DMS79 (cell line): ENCODE data around the gene NOD2.

Experiments
- DNase-seq: peaks from one replicate; lab custom pipeline; 2025; lab: John Stamatoyannopoulos, UW

NOD2 gene

DNA sequence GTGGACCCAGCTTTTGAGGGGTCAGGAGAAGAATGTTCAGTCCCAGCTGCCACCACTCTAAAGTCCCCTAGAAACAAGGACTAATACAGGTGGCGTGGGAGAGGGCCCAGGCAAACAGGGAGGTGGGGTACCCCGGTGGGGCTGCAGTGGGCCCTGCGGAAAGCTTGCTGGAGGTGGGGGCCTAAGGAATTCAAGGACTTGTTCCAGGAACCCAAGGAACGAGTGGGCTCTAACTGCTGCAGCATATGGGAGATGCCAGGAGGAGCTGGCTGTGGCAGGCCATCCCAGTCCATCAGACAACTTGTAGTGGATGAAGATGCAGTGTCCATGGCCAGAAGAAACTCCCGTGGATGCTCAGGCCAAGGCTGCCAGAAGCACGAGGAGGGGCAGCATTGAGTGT lies 22.9 kb upstream of the NOD2 start:
- DNase-seq: no peak

DNA sequence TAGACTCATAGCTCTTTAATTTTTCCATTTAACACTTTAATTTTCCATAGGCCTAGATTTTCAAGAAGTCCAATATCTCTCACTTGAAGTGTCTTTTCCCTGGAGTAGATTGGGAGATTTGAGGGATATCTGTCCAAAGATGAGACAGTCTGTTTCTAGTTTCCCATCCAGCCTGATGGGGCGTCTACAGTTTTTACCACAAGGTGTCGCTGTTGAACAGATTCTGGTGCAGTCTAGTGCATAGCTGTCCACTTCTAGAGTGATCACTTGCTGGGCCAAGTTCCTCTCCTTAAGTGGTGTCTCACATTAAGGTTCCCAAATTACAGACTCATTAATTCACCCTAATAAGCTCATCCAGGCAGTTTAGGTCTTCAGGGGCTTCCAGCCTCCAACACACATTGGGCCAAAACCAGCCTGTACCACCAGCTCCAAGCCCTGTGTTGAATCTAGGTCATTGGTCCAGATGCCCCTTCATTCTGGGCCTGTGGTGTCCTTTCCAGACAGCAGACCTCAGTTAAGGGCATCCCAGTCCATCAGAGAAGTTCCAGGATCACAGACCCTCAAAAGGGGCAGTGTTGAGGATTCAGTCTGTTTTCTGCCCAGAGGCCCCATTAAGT lies 21.7 kb upstream of the NOD2 start:
- DNase-seq: no peak

- no peak for DNase-seq
Measured at GRCh38 chr16:50673496-50674275, 19.7 kb upstream of the NOD2 start.

- DNase-seq: no peak
Measured at GRCh38 chr16:50674831-50675230, 18.6 kb upstream of the NOD2 start.

GRCh38 chr16:50675686-50676610 lies 17.5 kb upstream of the NOD2 start:
- no peak for DNase-seq

- no peak for DNase-seq
Measured at GRCh38 chr16:50676684-50677225, 16.7 kb upstream of the NOD2 start.

GRCh38 chr16:50677351-50677750 lies 16.1 kb upstream of the NOD2 start:
- no peak for DNase-seq

- no peak for DNase-seq
Measured at GRCh38 chr16:50678531-50678930, 14.9 kb upstream of the NOD2 start.

DNA sequence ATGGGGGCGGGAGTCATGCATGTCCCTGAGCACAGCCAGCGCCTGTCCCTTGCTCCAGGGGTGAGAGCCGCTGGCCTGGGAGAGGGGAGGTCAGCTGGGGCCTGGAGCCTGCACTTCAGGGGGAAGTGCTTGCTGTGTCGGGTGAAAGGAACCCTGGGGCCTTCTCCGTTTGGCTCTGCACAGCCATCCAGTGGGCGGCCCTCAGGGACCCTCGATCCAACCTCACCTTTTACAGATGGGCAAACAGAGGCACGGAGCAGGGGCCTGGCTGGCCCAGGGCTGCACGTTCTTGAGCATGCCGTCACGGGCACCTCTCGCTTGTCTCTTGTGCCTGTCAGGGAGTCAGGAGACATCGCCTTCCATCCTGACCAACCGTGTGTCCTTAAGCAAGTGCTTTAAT lies 14.1 kb upstream of the NOD2 start:
- no peak for DNase-seq

DNA sequence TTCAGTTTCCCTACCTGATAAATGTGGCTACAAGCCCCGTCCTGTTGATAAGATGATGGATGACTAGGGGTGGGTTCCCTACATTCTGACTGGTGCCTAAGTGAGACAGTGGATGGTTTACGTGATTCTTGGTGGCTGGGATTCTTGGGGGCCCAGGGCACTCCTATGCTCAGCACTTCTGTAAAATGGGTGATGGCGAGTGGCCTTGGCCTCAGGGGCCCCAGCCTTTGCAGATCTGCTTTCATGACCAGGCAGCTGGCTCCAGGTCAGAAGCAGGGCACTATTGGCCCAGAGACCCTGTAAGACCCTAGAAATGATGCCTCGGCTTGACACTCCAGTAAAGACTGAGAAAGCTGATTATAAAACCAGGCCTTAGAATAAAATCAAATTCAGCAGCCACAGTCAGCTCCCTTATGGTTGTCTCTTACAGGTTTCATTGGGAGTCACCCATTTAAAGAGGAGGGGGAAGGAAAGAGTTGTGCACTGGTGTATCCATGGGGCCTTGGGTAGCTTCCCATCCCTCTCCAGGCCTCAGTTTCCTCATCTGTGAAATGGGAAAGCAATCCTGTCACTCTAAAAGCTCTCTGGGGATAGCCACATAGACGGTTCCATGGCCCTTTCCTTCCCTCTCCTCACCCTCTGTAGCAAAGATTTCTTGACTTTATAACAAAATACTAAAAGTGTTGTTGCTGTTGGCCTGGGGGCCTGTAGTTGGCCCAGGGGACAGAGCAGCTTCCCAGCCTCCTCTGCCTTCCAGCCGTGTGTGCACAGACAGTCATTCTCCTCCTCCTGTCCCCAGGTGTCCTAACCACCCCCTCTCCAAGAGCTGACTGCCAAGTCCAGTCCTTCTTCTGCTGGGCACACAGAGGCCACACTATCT lies 13.5 kb upstream of the NOD2 start:
- no peak for DNase-seq

- no peak for DNase-seq
Measured at GRCh38 chr16:50680556-50680893, 12.9 kb upstream of the NOD2 start.

DNA sequence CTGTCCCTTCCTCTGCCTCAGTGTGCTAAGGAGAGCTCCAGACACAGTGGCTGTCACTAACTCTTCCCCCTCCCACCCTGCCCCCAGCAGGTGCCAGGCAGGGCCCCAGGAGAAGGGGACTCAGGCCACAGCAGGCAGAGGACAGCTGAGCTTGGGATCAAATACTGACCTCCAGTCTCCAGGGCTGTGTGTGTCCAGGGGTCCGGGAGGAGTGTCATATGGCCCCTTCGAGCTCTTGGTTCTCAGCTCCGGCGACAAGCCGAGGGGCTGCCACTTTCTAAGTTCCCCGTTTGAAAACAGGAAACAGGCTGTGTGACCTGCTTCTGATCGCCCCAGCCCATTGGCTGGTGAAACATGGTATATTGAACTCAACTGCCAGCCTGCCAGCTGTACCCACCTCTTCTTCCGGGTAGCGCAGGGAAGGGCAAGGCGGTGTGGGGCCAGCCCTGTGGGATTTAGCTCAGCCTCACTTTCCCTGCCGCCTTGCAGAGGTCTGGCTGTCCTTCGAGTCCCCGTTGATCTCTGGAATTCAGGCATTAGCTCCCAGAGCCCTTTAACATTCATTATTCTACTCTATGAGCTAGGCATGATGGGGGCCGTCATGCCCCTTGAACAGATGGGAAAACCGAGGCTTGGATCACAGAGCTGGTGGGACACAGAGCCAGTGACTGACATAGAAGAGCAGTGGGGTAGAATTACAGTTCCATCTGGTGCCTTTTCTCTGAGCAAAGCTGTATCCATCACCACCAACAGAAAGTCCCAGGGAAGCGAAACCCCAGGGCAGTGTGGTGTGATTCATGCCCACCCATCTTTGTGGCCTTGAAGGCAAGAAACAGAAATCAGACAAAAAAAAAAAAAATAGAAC lies 12.2 kb upstream of the NOD2 start, which contains the start of gene SNX20:
TSS of gene SNX20 (minus strand) at position 292 of the 865 bp plus-strand sequence. CDS start 3,786 bp downstream, outside the sequence.
- no peak for DNase-seq

GRCh38 chr16:50683689-50684374 lies 9.6 kb upstream of the NOD2 start:
- DNase-seq: no peak

DNA sequence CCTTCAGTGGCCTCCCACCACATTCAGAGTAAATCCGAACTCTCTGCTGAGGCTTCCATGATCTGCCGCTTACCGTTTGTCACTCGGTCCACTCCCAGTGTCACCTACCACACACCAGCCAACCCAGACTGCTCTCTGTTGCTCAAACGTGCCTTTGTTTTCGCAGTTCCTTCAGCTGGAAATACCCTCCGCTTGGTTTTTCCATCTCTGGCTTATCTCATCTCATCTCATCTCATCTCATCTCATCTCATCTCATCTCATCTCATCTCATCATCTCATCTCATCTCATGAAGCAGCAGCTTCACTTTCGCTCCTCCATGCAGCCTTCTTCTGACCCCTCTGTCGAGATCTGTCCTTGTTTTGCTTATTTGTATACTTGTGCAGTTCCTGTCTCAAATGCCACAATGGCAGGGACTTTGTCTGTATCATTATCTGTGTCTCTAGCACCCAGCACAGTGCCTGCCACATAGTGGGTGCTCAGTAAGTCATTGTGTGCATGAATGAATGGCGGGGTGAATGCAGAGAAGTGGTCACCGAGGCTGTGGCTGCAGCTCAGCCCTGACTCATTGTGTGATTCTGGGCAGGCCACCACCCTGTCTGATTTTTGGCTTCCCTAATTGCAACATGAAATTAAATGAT lies 8.5 kb upstream of the NOD2 start:
- no peak for DNase-seq

GRCh38 chr16:50685462-50686063 lies 7.8 kb upstream of the NOD2 start:
- DNase-seq: no peak

GRCh38 chr16:50688083-50688482 lies 5.3 kb upstream of the NOD2 start:
- DNase-seq: no peak

- DNase-seq: no peak
Measured at GRCh38 chr16:50688867-50689266, 4.5 kb upstream of the NOD2 start.

DNA sequence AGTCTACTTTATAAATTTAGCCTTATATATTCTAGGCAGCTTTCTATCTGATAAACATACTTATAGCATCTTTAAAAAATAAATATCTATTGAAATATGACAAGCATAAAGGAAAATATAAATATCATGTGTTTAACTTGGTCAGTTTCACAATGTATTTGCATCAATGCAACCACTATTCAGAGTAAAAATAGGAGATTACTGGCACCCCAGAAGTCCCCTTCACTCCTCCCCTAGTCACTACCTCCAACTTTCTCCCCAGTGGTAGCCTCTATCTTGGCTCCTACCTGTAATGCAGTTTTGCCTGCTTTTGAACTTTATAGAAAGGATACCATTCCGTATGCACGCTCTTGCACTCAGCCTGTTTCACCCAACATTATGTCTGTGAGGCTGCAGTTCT lies 3.2 kb upstream of the NOD2 start:
- no peak for DNase-seq

DNA sequence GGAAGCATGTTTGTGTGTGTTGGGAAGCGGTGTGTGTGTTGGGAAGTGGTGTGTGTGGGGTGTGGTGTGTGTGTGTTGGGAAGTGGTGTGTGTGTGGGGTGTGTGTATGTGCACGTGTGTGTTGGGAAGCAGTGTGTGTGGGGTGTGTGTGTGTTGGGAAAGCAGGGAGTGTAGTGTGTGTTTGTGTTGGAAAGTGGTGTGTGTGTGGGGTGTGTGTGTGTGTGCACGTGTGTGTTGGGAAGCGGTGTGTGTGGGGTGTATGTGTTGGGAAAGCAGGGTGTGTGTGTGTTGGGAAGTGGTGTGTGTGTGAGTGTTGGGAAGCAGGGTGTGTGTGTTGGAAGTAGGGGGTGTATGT lies 785 bp upstream of the NOD2 start:
- no peak for DNase-seq
